ENCODE data around the gene RDH13.
"Not testable (repeated sequence)": the region's sequence is repeated elsewhere in the genome, so short reads cannot be mapped to it uniquely, and the experiment has no call there.

DNA sequence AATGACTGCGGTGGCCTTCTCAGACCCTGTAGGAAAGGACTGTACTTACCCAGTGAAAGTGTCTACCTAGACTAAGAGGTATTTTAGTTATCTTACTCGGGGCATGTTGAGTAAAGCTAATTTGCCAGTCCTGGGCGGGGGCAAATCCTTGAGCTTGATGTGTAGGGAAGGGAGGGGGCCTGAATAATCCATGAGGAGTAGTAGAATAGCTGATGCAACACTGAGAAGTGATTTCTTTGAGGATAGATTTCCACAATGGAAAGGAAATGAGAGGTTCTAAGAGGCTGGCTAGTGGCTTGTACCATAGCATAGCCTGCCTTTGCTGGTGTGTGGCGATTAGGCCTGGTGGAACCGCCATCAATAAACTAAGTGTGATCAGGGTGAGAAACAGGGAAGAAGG, 54.8 kb downstream of the RDH13 start:
- TF ChIP-seq, protein P1, sequence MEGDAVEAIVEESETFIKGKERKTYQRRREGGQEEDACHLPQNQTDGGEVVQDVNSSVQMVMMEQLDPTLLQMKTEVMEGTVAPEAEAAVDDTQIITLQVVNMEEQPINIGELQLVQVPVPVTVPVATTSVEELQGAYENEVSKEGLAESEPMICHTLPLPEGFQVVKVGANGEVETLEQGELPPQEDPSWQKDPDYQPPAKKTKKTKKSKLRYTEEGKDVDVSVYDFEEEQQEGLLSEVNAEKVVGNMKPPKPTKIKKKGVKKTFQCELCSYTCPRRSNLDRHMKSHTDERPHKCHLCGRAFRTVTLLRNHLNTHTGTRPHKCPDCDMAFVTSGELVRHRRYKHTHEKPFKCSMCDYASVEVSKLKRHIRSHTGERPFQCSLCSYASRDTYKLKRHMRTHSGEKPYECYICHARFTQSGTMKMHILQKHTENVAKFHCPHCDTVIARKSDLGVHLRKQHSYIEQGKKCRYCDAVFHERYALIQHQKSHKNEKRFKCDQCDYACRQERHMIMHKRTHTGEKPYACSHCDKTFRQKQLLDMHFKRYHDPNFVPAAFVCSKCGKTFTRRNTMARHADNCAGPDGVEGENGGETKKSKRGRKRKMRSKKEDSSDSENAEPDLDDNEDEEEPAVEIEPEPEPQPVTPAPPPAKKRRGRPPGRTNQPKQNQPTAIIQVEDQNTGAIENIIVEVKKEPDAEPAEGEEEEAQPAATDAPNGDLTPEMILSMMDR (IDR thresholded peaks at IDR 0.05) = not testable (repeated sequence)
- not testable (repeated sequence) for TF ChIP-seq POLR2A (IDR thresholded peaks at IDR 0.05)

Data from adrenal gland (tissue), 5 donors.